ENCODE results near the gene OBSCN.

Gene OBSCN

DNA sequence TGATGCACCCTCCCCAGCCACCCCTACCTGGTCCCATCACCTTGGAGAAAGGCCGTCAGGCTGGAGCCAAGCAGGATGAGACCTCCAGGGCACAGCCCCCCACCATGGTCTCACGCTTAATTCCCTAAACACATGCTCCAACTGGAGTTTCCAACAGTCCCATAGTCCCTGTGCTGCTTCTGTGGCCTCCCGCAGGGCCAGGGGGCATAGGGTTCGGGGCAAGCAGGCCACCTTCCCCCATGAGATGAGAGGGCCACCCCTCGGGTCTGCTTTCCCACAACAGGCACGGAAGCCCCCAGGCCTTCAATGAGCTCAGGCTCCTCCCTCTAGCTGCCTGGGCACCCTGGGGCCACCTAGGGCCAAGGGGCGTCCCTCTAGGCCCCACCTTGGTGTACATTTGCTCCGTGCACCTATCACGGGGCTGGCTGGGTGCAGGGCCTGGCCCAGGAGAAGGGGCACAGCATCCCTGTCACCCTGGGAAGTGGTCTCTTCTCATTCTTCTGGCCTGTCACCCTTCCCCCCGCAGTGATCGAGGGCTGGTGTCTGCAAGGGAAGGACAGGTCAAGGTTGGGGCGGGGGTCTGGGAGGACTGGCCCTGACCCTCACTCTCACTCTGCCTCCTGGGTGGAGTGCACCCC is 156.3 kb downstream of the OBSCN start:
- DNase-seq (ENCODE audit: insufficient read length, low spot score) = no peak
- no peak for FAIRE-seq

DNA sequence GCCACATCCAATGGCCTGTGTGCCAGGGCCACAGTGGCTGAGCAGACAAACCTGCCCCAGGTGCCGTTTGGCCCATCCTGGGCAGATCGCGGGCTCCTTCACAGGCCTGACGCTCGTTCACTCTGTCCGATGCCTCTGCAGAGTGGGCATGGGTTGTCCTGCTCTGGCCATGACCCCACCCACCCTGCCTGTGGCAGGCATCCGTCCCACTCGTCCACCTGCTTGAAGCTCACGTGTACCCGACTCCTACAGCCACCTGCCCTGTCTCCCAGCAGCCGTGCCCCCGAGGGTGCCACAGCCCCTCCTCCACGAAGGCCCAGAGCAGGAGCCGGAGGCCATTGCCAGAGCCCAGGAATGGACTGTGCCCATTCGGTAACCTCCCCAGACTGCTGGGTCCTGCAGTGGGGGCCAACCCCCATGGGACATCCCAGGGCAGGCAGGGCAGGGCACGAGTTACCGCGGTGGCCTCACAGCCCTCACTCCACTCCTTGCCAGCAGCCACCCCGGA is 156.9 kb downstream of the OBSCN start:
- DNase-seq (ENCODE audit: insufficient read length, low spot score) (no peak), FAIRE-seq (no peak)

DNA sequence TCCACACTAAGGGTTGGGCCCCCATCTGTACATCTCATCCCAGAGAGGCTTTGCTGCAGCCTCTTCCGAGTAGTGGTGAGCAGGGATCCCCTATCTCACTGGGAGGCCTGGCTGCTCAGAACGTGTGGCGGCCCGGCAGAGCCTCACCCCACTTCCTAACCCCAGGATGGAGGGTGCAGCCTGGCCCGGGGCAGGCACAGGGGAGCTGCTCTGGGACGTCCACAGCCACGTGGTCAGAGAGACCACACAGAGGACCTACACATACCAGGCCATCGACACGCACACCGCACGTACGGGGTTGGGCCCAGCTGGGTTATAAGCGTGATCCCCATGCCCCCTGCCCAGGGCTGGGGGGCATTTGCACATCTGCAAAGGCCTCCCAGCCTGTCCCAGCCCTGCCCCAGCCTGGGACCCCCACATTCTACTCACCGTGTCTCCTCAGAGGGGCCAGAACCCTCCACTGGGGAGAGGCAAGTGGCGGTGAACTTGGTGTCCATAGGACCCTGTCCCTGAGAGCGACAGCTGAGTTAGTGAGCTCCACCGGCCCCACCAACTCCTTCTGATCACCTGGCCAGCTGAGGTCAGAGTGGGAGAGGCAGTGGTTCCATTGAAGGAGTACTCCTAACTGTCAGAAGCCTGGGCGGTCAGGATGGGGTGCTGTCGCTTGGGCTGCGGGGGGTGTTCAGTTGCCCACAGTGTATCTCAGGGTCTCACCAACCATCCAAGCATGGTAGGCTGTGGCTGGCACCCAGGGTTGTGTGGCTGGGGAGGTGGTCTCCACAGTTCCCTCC is 157.6 kb downstream of the OBSCN start:
- FAIRE-seq (no peak), DNase-seq (ENCODE audit: insufficient read length, low spot score) (no peak)

DNA sequence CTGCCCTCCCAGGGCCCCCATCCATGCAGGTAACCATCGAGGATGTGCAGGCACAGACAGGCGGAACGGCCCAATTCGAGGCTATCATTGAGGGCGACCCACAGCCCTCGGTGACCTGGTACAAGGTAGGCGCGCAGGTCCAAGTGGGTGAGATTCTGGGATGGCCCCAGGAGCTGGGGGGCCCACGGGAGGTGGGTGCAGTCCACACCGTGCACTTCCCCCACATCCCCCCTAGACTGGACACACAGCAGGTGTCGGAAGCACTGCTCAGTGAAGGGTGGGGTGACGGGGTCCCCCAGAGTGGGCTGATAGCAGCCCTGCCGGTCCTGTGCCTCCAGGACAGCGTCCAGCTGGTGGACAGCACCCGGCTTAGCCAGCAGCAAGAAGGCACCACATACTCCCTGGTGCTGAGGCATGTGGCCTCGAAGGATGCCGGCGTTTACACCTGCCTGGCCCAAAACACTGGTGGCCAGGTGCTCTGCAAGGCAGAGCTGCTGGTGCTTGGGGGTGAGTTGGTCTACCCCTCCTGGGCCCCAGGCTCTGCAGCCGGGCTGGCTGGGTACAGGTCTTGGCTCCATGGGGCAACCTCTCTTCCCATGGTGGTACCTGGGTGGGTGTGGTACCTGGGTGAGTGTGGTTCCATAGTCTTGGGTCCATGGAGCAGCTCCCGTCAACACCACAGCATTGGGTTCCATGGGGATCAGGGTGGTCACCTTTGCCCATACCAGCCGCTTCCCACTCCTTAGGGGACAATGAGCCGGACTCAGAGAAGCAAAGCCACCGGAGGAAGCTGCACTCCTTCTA is 158.4 kb downstream of the OBSCN start:
- DNase-seq (ENCODE audit: insufficient read length, low spot score) (no peak), FAIRE-seq (no peak)

DNA sequence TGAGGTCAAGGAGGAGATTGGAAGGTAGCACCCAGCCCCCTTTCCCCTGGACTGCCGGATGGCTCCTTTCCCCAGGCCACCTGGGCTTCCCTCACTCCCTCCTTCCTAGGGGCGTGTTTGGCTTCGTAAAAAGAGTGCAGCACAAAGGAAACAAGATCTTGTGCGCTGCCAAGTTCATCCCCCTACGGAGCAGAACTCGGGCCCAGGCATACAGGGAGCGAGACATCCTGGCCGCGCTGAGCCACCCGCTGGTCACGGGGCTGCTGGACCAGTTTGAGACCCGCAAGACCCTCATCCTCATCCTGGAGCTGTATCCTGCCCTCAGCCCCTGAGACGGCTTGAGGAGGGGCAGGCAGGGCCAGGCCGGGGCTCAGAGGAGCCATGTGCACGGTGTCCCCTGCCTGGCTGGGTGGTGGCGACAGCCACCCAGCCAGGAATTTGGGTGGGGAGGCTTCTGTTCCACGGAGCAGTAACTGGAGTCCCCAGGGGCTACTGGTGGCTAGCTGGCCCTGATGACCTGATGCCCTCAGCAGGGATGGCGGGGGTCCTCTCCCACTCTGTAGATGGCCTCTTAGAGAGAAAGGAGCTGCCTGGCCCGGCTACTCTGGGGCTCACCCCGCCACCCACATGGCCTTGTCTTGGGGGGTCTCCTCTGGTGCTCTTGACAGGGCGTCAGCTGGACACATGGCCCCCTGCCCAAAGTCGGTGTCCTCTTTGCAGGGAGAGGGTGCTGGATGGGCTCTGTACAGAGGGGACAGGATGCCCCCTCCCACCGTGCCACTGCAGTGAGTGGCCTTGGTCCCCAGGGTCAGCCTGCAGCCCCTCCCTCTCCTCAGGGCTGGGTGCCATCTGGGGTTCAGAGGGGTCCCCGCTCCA is 159.3 kb downstream of the OBSCN start:
- FAIRE-seq (no peak), DNase-seq (ENCODE audit: insufficient read length, low spot score) (no peak)

DNA sequence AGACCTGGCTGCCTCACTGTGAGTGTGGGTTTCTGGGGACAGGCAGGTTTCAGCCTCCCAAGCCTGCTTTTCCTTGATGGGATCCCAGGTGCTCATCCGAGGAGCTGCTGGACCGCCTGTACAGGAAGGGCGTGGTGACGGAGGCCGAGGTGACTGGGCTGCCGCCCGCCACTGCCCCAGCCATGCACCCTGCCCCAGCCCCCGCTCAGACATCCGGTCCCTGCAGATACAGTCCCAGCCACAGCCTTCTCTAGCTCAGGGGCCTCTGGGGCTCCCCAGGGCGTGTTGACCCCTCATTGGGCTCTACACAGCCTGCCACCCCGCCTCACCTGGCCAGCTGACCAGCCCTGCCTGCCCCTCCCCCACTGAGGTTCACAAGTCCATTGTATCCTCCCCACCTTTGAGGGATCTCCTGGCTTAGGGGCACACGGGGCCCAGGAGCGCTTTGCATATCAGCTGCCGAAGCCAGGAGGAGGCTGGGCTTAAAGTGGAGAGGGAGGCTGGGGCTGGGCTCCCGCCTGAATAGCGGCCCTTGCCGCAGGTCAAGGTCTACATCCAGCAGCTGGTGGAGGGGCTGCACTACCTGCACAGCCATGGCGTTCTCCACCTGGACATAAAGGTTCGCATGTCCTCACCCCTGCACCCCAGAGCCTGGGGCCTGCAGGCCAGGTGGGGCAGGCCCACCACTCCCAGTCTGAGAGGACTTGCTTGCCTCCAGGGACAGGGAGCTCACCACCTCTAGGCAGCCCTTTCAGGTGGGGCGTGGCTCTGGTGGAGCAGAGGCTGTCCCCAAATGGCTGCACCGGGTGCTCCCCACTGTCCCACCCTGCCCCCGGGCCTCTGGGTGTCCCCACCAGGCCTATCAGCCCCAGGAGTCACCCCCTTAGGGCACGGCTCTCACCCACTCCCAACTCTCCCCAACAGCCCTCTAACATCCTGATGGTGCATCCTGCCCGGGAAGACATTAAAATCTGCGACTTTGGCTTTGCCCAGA is 160.3 kb downstream of the OBSCN start:
- no peak for FAIRE-seq

DNA sequence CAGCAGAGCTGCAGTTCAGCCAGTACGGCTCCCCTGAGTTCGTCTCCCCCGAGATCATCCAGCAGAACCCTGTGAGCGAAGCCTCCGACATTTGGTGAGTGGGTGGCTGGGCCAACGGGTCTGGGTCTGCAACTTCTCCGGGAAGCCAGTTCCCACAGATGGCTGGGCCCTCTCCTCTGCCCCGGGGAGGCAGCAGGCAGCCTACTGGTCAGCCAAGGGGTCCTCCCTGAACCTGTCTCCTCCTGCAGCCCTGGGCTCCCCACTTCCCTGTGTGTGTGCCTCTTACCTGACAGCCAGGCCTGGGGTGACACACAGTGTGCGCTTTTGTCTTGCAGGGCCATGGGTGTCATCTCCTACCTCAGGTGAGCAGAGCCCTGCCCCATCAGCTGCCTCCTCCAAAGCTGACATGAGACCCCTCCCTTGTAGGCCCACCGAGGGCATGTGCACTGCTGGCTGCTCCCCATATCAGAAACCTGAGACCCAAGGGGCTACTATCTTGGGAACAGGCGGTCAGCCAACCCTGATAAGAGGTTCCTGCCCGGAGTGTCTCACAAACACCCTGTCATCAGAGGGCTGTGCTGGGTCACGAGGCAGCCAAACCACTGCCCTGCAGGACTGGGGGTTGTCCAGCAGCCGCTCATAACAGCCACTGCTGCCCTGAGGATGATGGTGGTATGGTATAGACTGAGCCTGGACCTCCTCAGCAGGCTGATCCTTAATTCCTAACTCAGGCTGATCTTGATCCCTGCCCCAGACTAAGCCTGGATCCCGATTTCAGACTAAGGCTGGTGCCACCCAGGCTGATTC is 161.2 kb downstream of the OBSCN start:
- no peak for DNase-seq (ENCODE audit: insufficient read length, low spot score)
- FAIRE-seq = no peak

More for the DNA sequence above, 160.3 kb downstream of the OBSCN start:
- no peak for DNase-seq (ENCODE audit: insufficient read length, low spot score)

DNA sequence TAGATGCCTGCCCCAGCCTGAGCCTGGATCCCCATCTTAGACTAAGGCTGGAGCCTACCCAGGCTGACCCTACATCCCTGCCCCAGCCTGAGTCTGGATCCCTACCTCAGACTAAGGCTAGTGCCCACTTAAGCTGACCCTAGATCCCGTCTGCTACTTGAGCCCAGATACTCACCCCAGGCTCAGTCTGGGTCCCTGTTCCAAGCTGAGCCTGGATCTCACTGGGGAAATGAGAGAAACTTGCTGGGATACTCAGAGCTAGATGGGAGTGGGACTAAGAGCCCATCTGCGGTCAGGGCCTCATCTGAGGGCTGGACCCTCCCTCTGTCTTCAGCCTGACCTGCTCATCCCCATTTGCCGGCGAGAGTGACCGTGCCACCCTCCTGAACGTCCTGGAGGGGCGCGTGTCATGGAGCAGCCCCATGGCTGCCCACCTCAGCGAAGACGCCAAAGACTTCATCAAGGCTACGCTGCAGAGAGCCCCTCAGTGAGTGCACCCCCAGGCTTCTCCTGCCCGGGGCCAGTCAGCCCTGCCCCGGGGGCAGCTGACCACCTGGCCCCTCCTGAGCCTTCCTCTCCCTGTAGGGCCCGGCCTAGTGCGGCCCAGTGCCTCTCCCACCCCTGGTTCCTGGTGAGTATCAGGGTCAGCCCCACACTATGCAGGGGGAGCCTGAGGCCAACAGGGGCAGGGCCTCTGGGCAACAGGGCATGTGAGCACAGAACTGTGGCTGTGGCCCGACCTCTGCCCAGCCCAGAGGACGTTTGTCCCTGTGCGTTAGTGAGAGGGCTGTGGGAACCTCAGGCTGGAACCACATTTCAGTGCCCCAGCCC is 162.0 kb downstream of the OBSCN start:
- no peak for FAIRE-seq
- no peak for DNase-seq (ENCODE audit: insufficient read length, low spot score)

DNA sequence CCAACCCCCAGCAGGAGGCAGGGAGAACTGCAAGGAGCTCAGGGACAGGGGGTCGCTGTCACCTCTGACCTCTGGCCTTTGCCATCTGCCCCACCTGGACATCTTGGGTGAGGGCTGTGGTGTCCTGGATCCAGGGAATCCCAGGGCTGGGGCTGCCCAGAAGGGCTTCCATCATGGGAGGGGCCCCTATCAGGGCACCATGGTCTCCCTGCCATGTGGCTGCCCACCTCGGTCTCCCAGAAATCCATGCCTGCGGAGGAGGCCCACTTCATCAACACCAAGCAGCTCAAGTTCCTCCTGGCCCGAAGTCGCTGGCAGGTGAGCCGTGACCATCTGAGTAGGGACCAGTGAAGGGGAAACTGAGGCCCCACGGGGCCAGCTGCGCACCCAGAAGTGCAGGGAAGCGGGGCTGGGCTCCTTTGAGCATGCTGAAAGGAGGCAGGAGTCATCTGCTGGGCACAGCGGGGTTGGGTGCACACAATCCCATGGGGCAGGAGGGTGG is 162.6 kb downstream of the OBSCN start:
- DNase-seq (ENCODE audit: insufficient read length, low spot score) = no peak
- FAIRE-seq = no peak

DNA sequence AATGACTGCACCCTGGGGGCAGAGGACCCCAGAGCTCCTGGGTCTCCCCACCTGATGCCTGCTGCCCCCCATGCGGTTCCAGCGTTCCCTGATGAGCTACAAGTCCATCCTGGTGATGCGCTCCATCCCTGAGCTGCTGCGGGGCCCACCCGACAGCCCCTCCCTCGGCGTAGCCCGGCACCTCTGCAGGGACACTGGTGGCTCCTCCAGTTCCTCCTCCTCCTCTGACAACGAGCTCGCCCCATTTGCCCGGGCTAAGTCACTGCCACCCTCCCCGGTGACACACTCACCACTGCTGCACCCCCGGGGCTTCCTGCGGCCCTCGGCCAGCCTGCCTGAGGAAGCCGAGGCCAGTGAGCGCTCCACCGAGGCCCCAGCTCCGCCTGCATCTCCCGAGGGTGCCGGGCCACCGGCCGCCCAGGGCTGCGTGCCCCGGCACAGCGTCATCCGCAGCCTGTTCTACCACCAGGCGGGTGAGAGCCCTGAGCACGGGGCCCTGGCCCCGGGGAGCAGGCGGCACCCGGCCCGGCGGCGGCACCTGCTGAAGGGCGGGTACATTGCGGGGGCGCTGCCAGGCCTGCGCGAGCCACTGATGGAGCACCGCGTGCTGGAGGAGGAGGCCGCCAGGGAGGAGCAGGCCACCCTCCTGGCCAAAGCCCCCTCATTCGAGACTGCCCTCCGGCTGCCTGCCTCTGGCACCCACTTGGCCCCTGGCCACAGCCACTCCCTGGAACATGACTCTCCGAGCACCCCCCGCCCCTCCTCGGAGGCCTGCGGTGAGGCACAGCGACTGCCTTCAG is 163.3 kb downstream of the OBSCN start:
- no peak for FAIRE-seq
- DNase-seq (ENCODE audit: insufficient read length, low spot score) = no peak

DNA sequence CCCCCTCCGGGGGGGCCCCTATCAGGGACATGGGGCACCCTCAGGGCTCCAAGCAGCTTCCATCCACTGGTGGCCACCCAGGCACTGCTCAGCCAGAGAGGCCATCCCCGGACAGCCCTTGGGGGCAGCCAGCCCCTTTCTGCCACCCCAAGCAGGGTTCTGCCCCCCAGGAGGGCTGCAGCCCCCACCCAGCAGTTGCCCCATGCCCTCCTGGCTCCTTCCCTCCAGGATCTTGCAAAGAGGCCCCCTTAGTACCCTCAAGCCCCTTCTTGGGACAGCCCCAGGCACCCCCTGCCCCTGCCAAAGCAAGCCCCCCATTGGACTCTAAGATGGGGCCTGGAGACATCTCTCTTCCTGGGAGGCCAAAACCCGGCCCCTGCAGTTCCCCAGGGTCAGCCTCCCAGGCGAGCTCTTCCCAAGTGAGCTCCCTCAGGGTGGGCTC is 163.9 kb downstream of the OBSCN start:
- FAIRE-seq (no peak), DNase-seq (ENCODE audit: insufficient read length, low spot score) (no peak)

DNA sequence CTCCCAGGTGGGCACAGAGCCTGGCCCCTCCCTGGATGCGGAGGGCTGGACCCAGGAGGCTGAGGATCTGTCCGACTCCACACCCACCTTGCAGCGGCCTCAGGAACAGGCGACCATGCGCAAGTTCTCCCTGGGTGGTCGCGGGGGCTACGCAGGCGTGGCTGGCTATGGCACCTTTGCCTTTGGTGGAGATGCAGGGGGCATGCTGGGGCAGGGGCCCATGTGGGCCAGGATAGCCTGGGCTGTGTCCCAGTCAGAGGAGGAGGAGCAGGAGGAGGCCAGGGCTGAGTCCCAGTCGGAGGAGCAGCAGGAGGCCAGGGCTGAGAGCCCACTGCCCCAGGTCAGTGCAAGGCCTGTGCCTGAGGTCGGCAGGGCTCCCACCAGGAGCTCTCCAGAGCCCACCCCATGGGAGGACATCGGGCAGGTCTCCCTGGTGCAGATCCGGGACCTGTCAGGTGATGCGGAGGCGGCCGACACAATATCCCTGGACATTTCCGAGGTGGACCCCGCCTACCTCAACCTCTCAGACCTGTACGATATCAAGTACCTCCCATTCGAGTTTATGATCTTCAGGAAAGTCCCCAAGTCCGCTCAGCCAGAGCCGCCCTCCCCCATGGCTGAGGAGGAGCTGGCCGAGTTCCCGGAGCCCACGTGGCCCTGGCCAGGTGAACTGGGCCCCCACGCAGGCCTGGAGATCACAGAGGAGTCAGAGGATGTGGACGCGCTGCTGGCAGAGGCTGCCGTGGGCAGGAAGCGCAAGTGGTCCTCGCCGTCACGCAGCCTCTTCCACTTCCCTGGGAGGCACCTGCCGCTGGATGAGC is 164.5 kb downstream of the OBSCN start:
- no peak for DNase-seq (ENCODE audit: insufficient read length, low spot score)
- no peak for FAIRE-seq

DNA sequence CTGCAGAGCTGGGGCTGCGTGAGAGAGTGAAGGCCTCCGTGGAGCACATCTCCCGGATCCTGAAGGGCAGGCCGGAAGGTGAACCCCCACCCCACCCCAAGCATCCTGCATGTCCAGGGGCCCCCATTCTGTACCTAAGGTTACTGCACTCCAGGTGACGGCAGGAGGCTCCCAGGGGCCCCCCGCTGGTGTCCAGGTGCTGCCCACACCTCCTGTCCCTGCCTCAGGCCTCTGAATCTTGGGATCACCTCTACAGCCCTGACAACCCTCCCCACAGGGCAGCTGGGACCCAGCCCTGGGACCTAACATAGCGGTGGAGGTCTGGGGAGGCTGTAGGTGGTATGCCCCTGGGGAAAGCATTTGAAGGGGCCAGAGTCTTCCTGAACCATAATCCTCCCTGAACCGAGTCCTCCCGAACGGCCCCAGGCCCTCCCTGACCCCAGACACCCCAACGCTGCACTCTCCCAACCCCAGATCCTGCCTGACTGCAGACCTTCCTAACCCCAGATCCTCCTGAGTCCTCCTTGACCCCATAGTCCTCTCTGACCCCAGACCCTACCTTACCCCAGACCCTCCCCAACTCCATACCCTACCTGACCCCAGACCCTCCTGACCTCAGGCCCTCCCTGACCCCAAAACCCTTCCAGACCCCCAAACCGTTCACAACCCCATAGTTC is 165.3 kb downstream of the OBSCN start:
- FAIRE-seq (no peak), DNase-seq (ENCODE audit: insufficient read length, low spot score) (no peak)

DNA sequence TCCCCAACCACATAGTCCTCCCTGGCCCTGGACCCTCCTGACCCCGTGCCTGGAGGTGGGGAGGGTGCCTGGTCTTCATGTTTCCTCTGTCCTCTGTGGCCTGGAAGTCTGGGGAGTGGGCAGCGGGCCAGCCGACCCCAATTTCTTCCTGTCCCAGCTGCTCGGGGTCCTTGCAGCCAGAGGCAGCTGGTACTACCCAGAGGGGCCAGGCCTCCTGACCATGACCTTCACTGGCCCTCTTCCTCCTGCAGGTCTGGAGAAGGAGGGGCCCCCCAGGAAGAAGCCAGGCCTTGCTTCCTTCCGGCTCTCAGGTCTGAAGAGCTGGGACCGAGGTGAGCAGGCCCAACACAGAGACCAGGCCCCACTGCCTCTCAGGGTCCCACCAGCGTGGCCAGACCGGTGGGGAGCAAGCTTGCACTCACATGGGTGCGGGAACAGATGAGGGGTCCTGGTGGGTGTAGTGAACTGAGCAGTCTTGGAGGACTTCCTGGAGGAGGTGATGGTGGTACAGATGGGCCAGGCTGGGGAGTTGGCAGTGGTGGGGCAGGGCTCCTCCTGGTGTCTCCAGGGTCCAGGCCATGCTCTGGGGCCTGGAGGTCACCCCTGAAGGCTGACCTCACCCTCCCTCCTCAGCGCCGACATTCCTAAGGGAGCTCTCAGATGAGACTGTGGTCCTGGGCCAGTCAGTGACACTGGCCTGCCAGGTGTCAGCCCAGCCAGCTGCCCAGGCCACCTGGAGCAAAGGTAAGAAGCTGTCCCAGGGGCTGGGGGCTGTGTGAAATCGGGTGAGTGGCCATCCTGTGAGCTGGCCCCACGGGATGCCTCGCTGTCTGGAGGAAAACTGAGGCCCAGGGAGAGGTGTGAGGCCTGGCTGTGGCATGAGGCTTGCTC is 166.1 kb downstream of the OBSCN start:
- no peak for FAIRE-seq
- DNase-seq (ENCODE audit: insufficient read length, low spot score) = no peak

All from GM19239 (cell line).